GM23338 (cell line): ENCODE results near the gene F7. TPM values are rescaled to one million over a fixed set of nuclear protein-coding genes. Genes with fewer than 3 reads are reported as not detected.

Source experiments
- ATAC-seq: fragments of 200-7000 bp; cut with Tn5 transposase; 3 replicates; pipeline ENCODE4 v1.9.1; 2020
- DNase-seq: peaks from one replicate; pipeline ENCODE4 v3.0.0-alpha.2; 2015; ENCODE audit warnings: low spot score
- H2AFZ ChIP-seq: fragments of 200-600 bp; sonication (generic); 2 replicates; pipeline ENCODE4 v1.8.0; 2016; ENCODE audit warnings: antibody characterized with exemption, mild to moderate bottlenecking, moderate library complexity
- H3F3A ChIP-seq: fragments of 200-600 bp; sonication (generic); replicated peaks from 2 replicates; pipeline ENCODE4 v1.8.0; 2017; ENCODE audit warnings: antibody characterized with exemption, mixed run types, low read depth
- H3K27ac ChIP-seq: fragments of 200-600 bp; sonication (generic); 2 replicates; pipeline ENCODE4 v1.6.1; 2016; ENCODE audit warnings: low read depth
- H3K27me3 ChIP-seq: fragments of 200-600 bp; sonication (generic); 2 replicates; pipeline ENCODE4 v1.8.0; 2016; ENCODE audit warnings: mild to moderate bottlenecking, mixed run types, moderate library complexity; ENCODE audit not compliant: insufficient read depth
- H3K36me3 ChIP-seq: fragments of 200-600 bp; sonication (generic); 2 replicates; pipeline ENCODE4 v1.8.0; 2016; ENCODE audit warnings: mild to moderate bottlenecking; ENCODE audit not compliant: insufficient read depth
- H3K4me1 ChIP-seq: fragments of 200-600 bp; sonication (generic); 2 replicates; pipeline ENCODE4 v1.8.0; 2016; ENCODE audit warnings: mild to moderate bottlenecking, moderate library complexity; ENCODE audit not compliant: insufficient read depth
- H3K4me2 ChIP-seq: fragments of 200-600 bp; sonication (generic); 2 replicates; pipeline ENCODE4 v1.7.1; 2017; ENCODE audit warnings: mixed run types
- H3K4me3 ChIP-seq: fragments of 200-600 bp; sonication (generic); 2 replicates; pipeline ENCODE4 v1.6.1; 2016; ENCODE audit warnings: mixed run types
- H3K79me2 ChIP-seq: fragments of 200-600 bp; sonication (generic); replicated peaks from 2 replicates; pipeline ENCODE4 v1.8.0; 2017; ENCODE audit warnings: mild to moderate bottlenecking; ENCODE audit not compliant: insufficient read depth
- H3K9me2 ChIP-seq: fragments of 200-600 bp; sonication (generic); 2 replicates; pipeline ENCODE4 v1.8.0; 2017; ENCODE audit not compliant: insufficient read depth
- H4K20me1 ChIP-seq: fragments of 200-600 bp; sonication (generic); replicated peaks from 2 replicates; pipeline ENCODE4 v1.8.0; 2017; ENCODE audit warnings: mild to moderate bottlenecking; ENCODE audit not compliant: insufficient read depth
- H3K27ac Mint-ChIP-seq: 2 replicates; pipeline ENCODE4 v1.8.0; 2020; ENCODE audit warnings: inconsistent platforms, mild to moderate bottlenecking, moderate library complexity, mixed read lengths
- H3K27me3 Mint-ChIP-seq: 3 replicates; pipeline ENCODE4 v1.8.0; 2022; ENCODE audit warnings: low read depth, mild to moderate bottlenecking, moderate library complexity, mixed read lengths, inconsistent platforms; ENCODE audit not compliant: insufficient read depth, poor library complexity
- H3K36me3 Mint-ChIP-seq: 3 replicates; pipeline ENCODE4 v1.8.0; 2021; ENCODE audit warnings: low read depth, mild to moderate bottlenecking, inconsistent platforms, moderate library complexity, mixed read lengths
- H3K4me1 Mint-ChIP-seq: 3 replicates; pipeline ENCODE4 v1.8.0; 2020; ENCODE audit warnings: mild to moderate bottlenecking, inconsistent platforms, mixed read lengths
- H3K4me3 Mint-ChIP-seq: 3 replicates; pipeline ENCODE4 v1.8.0; 2021; ENCODE audit warnings: moderate library complexity, mild to moderate bottlenecking, inconsistent platforms, mixed read lengths
- H3K9me3 Mint-ChIP-seq: 3 replicates; pipeline ENCODE4 v1.8.0; 2020; ENCODE audit warnings: moderate library complexity, mild to moderate bottlenecking, inconsistent platforms, mixed read lengths
- EZH2 ChIP-seq: fragments of 200-600 bp; sonication (generic); IDR thresholded peaks from one replicate; pipeline ENCODE4 v1.8.0; 2017; ENCODE audit warnings: antibody characterized with exemption, mild to moderate bottlenecking, low read depth; ENCODE audit not compliant: unreplicated experiment
- EZH2phosphoT487 ChIP-seq: fragments of 200-600 bp; sonication (generic); IDR thresholded peaks from one replicate; pipeline ENCODE4 v1.8.1; 2018; ENCODE audit warnings: antibody characterized with exemption; ENCODE audit not compliant: unreplicated experiment
- JUNB ChIP-seq: IDR thresholded peaks from one replicate; pipeline ENCODE4 v1.6.1; 2016; ENCODE audit warnings: antibody characterized with exemption; ENCODE audit not compliant: unreplicated experiment
- NANOG ChIP-seq: IDR thresholded peaks from 2 replicates; pipeline ENCODE4 v1.6.1; 2016; ENCODE audit warnings: antibody characterized with exemption, borderline replicate concordance
- STAT1 ChIP-seq: IDR thresholded peaks from one replicate; pipeline ENCODE4 v1.6.1; 2016; ENCODE audit warnings: antibody characterized with exemption; ENCODE audit not compliant: unreplicated experiment
- ZNF331 ChIP-seq: fragments of 250-450 bp; sonication (Bioruptor Pico); IDR thresholded peaks from 2 replicates; pipeline ENCODE4 v1.5.0; 2020; ENCODE audit warnings: low read depth, mild to moderate bottlenecking, moderate library complexity
- polyA plus RNA-seq: library from polyadenylated mRNA; unstranded; fragments of >200 nt; fragmentation: Nextera tagmentation; extraction: Ambion mirVana; gene quantifications from 2 replicates; pipeline ENCODE4 v1.2.1, GENCODE V29; 2016
- total RNA-seq: library from RNA; depleted of rRNA; stranded (reverse); fragments of >200 nt; shearing (Covaris generic); gene quantifications from 2 replicates; pipeline ENCODE4 v1.2.3, GENCODE V29; 2014
- TF ChIP-seq, protein P1 (sequence below): IDR thresholded peaks from one replicate; pipeline ENCODE4 v1.6.1; 2018; ENCODE audit warnings: antibody characterized with exemption; ENCODE audit not compliant: unreplicated experiment
- TF ChIP-seq, protein P2 (sequence below), 2 experiments: fragments of 200-600 bp in 1 of 2; sonication (generic) in 1 of 2; conservative IDR thresholded peaks; 2 replicates each; pipeline versions ENCODE4 v1.5.1 to v1.6.1; 2016 to 2017; ENCODE audit warnings: antibody characterized with exemption in 2 of 2, low read depth in 2 of 2, mild to moderate bottlenecking in 2 of 2, moderate library complexity in 1 of 2
- TF ChIP-seq, protein P3 (sequence below): fragments of 250-450 bp; sonication (Bioruptor Pico); IDR thresholded peaks from 2 replicates; pipeline ENCODE4 v1.5.0; 2020; ENCODE audit warnings: mild to moderate bottlenecking, moderate library complexity

Gene F7
- total and polyA plus RNA-seq, 2 experiments from 2014 or later = 0.16 to 0.24 TPM

DNA sequence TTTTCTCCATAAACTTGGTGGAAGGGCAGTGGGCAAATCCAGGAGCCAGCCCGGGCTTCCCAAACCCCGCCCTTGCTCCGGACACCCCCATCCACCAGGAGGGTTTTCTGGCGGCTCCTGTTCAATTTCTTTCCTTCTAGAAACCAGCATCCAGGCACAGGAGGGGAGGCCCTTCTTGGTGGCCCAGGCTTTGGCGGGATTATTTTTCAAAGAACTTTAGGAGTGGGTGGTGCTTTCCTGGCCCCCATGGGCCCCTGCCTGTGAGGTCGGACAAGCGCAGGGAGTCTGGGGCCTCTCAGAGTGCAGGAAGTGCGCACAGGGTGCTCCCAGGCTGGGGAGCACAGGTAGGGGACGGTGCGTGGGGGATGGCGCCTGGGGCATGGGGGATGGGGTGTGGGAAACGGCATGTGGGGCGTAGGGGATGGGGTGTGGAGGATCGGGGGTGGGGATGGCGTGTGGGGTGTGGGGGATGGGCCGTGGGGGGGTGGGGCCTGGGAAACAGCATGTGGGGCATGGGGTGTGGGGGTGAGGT is 396 bp downstream of the F7 start (continued):
- TF ChIP-seq, protein P1, sequence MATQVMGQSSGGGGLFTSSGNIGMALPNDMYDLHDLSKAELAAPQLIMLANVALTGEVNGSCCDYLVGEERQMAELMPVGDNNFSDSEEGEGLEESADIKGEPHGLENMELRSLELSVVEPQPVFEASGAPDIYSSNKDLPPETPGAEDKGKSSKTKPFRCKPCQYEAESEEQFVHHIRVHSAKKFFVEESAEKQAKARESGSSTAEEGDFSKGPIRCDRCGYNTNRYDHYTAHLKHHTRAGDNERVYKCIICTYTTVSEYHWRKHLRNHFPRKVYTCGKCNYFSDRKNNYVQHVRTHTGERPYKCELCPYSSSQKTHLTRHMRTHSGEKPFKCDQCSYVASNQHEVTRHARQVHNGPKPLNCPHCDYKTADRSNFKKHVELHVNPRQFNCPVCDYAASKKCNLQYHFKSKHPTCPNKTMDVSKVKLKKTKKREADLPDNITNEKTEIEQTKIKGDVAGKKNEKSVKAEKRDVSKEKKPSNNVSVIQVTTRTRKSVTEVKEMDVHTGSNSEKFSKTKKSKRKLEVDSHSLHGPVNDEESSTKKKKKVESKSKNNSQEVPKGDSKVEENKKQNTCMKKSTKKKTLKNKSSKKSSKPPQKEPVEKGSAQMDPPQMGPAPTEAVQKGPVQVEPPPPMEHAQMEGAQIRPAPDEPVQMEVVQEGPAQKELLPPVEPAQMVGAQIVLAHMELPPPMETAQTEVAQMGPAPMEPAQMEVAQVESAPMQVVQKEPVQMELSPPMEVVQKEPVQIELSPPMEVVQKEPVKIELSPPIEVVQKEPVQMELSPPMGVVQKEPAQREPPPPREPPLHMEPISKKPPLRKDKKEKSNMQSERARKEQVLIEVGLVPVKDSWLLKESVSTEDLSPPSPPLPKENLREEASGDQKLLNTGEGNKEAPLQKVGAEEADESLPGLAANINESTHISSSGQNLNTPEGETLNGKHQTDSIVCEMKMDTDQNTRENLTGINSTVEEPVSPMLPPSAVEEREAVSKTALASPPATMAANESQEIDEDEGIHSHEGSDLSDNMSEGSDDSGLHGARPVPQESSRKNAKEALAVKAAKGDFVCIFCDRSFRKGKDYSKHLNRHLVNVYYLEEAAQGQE = no peak
- TF ChIP-seq NANOG (no peak), ZNF331 (CRISPR knock-in tag) (no peak), EZH2phosphoT487 (no peak)
- TF ChIP-seq, protein P2, sequence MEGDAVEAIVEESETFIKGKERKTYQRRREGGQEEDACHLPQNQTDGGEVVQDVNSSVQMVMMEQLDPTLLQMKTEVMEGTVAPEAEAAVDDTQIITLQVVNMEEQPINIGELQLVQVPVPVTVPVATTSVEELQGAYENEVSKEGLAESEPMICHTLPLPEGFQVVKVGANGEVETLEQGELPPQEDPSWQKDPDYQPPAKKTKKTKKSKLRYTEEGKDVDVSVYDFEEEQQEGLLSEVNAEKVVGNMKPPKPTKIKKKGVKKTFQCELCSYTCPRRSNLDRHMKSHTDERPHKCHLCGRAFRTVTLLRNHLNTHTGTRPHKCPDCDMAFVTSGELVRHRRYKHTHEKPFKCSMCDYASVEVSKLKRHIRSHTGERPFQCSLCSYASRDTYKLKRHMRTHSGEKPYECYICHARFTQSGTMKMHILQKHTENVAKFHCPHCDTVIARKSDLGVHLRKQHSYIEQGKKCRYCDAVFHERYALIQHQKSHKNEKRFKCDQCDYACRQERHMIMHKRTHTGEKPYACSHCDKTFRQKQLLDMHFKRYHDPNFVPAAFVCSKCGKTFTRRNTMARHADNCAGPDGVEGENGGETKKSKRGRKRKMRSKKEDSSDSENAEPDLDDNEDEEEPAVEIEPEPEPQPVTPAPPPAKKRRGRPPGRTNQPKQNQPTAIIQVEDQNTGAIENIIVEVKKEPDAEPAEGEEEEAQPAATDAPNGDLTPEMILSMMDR (conservative IDR thresholded peaks at IDR 0.05; ENCODE audit: low read depth in 2 of 2) = no peak

DNA sequence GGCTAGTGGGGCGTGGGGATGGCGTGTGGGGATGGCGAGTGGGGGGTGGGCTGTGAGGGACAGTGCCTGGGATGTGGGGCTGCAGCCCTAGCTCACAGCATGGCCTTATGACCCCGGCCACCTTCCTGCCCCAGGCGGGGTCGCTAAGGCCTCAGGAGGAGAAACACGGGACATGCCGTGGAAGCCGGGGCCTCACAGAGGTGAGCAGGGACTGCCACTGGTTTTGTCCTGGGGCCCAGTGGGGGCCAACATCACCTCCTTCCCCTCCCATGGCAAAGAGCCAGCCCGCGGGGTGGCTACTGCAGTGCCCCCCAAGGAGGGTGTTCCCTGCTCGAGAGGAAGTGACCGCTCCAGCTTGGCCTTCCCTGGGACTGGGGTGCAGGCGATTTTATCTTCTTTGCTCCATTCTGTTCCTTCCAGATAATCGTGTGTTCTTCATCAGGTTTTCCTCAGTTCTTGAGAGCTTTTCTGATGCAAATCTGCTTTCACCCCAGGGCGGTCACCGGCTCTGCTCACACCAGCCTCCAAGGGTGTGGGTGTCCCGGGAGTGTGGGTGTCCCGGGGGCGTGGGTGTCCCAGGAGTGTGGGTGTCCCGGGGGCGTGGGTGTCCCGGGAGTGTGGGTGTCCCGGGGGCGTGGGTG is 1.2 kb downstream of the F7 start:
- Histone ChIP-seq H3K27ac (no peak overlapping the region), H3K36me3 (no peaks in the 10 kb centered on the region), H3F3A (no peaks in the 10 kb centered on the region), H3K27me3 (peaks cover 26% of the 10 kb centered on the region), H4K20me1 (no peaks in the 10 kb centered on the region), H3K9me2 (no peaks in the 10 kb centered on the region), H3K4me3 (no peak overlapping the region), H3K4me1 (peaks cover 4% of the 10 kb centered on the region; the same call in 1 of the 2 replicates), H2AFZ (no peak overlapping the region), H3K4me2 (no peak overlapping the region), H3K79me2 (no peaks in the 10 kb centered on the region)
- Mint-ChIP-seq H3K27ac (no peak overlapping the region), H3K27me3 (peaks cover 24% of the 10 kb centered on the region), H3K9me3 (peaks cover 7% of the 10 kb centered on the region; the same call in 2 of the 3 replicates), H3K36me3 (peaks cover 4% of the 10 kb centered on the region; the same call in 2 of the 3 replicates), H3K4me1 (peaks cover 9% of the 10 kb centered on the region; the same call in 2 of the 3 replicates), H3K4me3 (no peak overlapping the region)
- ATAC-seq (no peak), DNase-seq (no peak)
- no peak for TF ChIP-seq JUNB
- TF ChIP-seq, protein P2 (conservative IDR thresholded peaks at IDR 0.05; ENCODE audit: low read depth in 2 of 2) = no peak
- TF ChIP-seq STAT1 = no peak
- TF ChIP-seq, protein P3, sequence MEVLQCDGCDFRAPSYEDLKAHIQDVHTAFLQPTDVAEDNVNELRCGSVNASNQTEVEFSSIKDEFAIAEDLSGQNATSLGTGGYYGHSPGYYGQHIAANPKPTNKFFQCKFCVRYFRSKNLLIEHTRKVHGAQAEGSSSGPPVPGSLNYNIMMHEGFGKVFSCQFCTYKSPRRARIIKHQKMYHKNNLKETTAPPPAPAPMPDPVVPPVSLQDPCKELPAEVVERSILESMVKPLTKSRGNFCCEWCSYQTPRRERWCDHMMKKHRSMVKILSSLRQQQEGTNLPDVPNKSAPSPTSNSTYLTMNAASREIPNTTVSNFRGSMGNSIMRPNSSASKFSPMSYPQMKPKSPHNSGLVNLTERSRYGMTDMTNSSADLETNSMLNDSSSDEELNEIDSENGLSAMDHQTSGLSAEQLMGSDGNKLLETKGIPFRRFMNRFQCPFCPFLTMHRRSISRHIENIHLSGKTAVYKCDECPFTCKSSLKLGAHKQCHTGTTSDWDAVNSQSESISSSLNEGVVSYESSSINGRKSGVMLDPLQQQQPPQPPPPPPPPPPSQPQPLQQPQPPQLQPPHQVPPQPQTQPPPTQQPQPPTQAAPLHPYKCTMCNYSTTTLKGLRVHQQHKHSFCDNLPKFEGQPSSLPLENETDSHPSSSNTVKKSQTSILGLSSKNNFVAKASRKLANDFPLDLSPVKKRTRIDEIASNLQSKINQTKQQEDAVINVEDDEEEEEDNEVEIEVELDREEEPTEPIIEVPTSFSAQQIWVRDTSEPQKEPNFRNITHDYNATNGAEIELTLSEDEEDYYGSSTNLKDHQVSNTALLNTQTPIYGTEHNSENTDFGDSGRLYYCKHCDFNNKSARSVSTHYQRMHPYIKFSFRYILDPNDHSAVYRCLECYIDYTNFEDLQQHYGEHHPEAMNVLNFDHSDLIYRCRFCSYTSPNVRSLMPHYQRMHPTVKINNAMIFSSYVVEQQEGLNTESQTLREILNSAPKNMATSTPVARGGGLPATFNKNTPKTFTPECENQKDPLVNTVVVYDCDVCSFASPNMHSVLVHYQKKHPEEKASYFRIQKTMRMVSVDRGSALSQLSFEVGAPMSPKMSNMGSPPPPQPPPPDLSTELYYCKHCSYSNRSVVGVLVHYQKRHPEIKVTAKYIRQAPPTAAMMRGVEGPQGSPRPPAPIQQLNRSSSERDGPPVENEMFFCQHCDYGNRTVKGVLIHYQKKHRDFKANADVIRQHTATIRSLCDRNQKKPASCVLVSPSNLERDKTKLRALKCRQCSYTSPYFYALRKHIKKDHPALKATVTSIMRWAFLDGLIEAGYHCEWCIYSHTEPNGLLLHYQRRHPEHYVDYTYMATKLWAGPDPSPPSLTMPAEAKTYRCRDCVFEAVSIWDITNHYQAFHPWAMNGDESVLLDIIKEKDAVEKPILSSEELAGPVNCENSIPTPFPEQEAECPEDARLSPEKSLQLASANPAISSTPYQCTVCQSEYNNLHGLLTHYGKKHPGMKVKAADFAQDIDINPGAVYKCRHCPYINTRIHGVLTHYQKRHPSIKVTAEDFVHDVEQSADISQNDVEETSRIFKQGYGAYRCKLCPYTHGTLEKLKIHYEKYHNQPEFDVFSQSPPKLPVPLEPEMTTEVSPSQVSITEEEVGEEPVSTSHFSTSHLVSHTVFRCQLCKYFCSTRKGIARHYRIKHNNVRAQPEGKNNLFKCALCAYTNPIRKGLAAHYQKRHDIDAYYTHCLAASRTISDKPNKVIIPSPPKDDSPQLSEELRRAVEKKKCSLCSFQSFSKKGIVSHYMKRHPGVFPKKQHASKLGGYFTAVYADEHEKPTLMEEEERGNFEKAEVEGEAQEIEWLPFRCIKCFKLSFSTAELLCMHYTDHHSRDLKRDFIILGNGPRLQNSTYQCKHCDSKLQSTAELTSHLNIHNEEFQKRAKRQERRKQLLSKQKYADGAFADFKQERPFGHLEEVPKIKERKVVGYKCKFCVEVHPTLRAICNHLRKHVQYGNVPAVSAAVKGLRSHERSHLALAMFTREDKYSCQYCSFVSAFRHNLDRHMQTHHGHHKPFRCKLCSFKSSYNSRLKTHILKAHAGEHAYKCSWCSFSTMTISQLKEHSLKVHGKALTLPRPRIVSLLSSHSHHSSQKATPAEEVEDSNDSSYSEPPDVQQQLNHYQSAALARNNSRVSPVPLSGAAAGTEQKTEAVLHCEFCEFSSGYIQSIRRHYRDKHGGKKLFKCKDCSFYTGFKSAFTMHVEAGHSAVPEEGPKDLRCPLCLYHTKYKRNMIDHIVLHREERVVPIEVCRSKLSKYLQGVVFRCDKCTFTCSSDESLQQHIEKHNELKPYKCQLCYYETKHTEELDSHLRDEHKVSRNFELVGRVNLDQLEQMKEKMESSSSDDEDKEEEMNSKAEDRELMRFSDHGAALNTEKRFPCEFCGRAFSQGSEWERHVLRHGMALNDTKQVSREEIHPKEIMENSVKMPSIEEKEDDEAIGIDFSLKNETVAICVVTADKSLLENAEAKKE (CRISPR knock-in tag) = no peak
- no peak for TF ChIP-seq EZH2
